Stimulated activated CD8-positive, alpha-beta memory T cell treated with anti-CD3 and anti-CD28 coated beads, Interleukin-4, amount 100 ng/mL, for 48 hours (primary cell): ENCODE data around the gene FAM174C.
"Not testable (repeated sequence)": the region's sequence is repeated elsewhere in the genome, so short reads cannot be mapped to it uniquely, and the experiment has no call there.

ENCODE experiments used
- DNase-seq: peaks from one replicate; pipeline ENCODE4 v3.0.0-alpha.2; 2020

The FAM174C gene

DNA sequence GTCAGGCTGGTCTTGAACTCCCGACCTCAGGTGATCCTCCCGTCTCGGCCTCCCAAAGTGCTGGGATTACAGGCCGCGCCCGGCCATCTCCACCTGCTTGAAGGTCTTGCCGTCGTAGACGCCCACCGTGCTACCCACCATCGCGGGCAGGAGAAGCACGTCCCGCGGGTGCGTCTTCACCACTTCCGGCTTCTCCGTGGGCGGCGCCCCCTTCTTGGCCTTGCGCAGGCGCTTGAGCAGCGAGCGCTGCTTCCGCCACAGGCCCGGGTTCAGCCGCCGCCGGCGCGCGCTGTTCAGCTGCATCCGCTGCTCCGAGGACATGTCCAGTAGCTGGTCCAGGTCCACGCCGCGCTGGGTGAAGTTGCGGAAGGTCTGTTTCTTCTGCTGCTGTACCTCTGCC is 32.0 kb downstream of the FAM174C start:
- no peak for DNase-seq

DNA sequence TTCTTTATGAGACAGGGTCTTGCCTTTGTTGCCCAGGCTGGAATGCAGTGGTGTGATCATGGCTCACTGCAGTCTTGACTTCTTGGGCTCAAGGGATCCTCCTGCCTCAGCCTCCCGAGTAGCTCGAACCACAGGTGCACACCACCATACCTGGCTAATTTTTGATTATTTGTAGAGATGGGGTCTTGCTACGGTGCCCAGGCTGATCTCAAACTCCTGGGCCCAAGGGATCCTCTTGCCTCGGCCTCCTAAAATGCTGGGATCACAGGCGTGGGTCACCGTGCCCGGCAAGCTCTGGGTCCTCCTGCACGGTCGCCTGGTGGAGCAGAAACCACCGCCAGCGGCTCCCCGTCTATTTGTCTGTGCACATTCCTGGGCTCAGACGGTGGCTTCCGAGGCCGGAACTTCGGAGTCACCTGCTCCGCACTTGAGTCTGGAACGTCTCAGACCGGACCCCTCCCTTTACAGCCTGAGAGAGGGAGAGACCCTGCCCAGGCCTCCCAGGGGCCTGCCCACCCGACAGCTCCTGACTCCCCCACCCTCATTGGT is 32.5 kb downstream of the FAM174C start:
- DNase-seq, result no peak

DNA sequence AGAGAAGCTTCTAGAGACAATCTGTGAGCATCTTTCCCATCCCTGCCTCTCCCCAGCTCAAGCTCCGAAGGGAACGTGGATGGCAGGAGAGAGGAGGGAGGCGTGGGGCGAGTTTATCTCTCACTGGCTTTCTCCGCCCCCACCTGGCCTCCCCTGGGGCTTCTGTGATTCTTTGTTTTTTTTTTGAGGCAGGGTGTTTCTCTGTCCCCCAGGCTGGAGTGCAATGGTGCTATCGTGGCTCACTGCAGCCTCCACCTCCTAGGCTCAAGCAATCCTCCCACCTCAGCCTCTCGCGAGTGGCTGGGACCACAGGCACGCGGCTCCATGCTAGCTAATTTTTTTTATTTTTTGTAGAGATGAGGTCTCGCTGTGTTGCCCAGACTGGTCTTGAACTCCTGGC is 33.4 kb downstream of the FAM174C start:
- DNase-seq, result no peak

DNA sequence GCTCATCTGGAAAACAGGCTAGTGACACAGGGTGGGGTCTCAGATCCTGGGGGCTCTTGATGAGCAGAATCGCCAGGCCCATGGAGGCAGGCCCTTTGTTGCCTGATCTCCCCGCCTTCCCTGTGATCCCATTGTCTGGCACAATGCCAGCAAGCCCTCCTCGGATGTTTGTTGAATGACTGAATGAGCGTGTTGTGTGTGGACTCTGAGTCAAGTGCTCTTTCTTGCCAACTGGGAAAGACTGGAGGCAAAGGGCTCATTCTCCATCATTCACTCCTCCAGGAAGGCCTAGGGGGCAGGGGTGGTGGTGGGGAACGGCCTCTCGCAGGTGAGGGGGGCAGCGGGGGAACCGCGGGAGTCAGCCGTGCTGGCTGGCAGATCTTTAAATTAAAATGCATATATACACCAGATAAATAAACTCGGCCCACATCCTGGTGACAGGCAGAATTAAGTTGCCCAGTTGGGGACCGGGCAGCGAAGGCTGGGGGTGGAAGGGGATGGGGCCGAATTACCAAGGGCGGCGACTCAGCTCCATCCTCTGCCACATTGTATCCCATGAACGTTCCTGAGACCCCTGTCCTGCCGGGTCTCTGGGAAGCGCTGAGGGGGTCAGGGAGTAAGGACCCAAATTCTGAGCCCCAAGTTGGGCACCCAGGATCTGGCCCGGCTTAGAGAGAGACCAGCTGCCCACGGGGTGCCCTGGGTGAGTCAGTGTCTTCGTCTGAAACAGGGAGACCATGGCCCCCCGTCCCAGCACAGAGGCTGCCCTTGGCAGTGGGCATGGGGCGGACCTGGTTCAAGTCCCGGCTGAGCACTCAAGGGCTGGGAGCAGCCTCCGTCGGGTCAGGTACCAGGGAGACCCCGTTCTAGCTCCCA is 34.9 kb downstream of the FAM174C start:
- DNase-seq, result no peak

DNA sequence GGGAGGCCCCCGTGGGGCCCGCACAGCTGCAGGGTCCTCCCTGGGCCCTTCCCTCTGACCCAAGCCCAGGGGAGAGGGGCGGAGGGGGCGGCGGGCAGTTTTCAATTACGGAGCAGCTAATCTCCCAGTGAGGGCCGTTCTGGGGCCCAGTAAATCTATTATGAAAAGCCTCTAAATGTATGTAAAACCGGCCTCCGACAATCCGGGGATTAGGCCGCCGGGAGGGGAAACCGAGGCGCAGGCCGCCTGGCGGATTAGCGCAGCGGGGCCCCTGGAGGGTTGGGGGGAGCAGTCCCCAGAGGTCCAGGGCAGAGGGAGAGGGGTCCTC is 35.5 kb downstream of the FAM174C start:
- no peak for DNase-seq

DNA sequence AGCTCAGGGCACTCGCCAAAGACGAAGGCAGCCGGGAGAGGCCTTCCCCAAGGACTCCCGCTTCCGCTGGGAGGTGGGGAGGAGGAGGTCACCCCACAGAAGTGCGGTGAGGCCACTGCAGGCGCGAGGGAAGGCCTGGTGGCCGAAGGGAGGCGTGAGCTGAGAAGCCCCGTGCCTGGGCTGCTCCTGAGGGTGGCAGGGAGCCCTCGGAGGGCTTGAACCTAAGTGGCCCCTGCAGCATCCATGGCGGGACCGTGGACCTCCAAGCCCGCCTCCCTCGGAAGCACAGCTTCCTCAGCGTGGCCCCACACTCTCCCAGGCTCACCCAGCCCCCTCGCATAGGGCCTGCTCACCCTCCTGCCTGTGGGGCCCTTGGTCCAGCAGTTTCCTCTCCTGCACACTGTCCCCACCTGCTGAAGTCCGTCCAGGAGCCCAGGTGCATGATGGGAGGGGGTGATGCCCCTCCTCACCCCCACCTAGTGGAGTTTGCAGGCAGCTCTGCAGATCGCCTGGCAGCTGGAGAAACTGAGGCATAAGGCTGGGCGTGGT is 36.3 kb downstream of the FAM174C start:
- no peak for DNase-seq

DNA sequence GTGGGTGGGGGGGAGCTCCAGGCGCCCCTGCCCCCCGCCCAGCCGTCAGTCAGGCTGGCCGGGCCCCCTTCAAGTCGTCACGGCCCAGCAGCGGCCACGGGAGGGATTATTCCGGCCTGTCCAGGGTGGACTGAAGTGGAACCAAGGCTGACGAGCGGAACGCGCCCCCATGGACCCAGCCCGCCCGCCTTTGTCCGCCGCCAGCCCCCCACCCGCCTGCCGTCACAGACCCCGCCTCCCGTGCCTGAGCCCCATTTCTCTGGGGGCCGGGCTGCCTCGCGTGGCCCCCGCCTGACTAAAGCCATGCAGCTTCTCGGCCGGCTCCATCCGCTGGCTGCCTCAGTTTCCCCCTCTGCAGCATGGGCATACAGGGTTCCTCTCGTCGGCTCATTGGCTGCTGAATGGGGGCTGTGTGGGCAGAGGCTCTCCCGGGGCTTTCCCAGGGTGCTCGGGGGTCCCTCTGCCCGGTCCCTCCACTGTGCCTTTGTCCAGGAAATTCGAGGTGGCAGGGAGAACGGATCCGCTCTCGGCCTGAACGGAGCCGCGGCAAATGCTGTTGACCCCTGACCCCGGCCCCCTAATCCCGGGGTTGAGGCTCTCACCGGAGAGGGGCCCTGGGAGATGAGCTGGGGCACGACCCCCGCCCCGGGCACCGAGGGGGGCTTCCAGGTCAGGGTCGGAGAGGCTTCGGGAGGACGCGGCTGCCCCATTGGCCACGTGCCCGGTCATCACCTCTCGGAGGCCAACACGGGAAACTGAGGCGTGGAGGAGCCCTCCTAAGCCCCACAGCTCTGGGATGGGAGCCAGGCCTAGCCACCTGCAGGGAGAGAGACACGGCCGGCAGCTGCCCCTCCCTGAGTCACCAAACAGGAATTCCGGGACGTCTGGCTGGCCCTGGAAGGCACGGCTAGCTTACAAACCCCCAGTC is 37.7 kb downstream of the FAM174C start:
- DNase-seq, result no peak

DNA sequence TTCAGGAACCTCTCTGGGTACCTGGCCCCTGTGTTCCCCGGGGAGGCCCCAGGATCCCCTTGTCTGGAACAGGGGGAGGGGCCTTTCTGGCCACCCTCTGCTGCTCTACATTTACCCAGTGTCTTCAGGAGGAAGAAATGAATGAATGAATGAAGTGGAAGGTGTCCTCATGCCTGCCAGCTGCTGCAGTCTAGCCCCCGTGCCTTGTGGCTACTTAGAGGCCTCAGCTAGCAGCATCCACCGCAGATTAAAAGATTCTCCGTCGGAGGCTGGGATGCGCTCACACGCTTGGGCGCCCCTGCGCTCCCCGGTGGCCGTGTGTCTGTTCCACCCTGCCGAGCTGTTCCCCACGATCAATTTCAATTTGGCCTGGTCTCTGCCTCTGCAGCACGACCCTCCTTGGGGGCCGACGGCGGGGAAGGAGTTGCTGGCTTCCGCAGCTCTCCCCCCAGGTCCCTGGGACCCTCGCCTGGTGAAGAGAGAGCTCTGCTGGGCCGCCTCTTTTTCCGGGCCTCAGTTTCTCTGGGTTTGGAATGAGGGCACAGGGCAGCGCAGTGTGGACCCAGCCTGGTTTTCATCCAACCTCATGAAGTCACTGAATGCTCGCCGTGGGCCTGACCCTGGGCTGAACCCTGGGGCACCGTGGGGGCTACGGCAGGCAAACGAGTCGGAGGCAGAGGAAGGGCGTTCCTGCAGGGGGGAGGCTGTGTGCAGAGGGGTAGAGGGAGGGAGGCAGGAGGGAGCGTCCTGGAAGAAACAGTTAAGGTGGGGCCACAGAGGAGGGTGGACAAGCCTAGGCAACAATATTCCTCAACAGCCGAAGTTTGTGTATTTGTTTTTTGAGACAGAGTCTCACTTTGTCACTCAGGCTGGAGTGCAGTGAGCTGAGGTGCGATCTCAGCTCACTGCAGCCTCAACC is 38.6 kb downstream of the FAM174C start:
- no peak for DNase-seq

DNA sequence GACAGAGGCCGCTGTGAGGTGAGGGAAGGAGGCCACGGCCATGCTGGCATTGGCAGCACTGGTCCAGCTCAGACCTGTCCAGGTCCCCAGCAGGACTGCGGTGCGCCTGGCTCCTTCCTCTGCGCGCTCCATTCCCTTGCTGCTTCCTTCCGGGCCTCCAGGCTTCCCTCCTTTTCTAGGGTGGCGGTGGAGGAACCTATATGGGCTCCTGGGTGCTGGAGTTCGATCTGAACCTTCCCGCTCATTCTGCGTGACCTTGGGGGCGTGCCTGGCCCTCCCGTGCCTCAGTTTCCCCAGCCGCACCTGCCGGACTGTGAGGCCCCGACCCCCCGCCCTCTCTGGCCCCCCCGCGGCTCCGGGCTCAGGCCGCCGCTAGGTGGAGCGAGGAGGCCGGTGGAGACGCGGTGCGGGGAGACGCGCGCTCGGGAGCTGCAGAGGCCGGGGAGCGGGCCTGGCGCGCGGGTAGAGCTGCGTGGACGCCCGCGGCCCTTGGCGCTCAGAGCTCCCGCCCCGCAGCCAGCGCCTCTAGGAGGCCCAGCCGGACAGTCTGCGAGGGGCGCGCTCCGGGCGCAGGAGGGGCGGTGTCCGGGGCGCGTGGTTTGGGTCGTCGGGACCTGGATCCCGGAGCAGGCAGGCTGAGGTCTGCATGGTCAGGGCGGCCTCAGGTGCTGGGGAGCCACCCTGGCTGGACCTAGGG is 40.3 kb downstream of the FAM174C start:
- peak; percentile 60 for DNase-seq

DNA sequence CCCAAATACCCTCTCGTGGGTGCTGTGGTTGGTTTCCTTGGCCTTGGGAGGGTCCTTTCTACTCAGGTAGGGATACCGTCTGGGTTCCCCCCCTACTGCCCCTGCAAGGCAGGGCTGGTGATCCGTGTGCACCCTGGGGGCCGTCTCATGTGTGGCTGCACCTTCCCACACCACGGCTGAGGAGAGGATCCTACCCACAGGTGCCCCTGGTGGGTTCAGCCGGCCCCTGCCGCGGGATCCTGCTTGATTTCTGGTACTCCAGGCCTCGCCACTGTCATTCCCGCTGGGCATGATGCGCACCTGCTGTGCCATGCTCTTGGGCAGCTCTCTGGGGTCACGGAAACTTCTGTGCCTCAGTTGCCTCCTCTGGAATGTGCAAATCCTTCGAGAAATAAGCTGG is 41.1 kb downstream of the FAM174C start:
- no peak for DNase-seq

DNA sequence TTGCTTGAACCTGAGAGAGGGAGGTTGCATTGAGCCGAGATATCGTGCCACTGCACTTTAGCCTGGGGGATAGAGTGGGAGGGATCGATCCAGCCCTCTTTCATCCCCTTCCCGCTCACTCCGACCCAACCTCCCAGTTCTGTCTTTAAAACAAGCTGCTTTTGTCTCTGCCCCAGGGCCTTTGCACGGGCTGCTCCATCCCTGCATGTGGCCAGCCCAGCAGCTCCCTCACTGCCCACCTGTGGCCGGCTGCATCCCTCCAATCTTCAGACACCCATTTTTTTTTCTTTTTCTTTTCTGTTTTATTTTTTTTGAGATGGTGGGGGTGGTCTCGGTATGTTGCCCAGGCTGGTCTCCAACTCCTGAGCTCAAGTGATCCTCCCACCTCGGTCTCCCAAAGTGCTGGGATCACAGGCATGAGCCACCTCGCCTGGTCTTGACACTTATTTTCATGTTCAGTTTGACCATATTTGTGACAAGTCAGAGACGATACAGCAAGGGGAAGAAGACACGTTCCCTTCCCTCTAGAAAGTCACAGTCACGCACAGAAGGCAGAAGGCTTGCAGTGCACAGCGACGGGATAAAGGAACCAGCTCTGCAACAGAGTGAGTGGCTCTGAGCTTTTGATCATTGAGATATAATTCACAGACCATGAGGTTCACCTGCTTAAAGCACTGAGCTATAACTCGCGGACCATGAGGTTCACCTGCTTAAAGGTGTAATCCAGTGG is 42.1 kb downstream of the FAM174C start:
- DNase-seq, result no peak

DNA sequence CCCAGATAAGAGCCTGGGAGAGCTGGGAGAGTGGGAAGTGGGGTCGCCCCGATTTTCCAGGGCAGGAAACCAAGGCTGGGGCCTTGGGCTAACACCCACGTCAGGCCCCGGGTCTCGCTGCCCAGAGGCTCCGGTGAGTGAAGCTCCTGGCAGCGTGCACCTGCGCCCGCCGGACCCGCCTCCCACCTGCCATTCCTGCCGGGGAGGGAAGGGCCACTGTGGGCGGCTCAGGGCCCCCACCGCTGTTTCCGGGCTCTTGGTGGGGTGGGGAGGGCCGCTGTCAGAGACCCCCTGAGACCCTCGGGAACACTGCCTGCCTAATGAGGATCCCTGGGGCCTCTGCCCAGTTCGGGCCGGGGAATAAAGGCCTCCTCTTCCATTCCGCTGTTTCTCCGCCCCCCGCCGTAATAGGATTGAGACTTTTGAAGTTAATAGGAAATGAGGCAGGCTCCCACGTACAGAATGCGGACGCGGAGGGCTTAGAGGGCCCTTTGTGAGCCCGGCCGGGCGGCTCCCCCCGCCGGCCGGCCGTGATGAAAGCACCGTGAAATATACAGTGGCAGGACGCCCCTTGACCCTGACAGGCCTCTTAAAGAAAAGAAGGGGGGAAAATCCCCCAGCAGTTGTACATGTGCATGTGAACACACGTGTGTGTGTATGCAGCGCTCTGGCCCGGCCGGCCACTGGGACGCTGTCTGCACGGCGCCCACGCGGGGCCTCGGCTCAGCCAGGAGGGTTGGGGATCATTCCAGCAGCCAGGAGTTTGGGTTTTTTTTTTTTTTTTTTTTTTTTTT is 43.5 kb downstream of the FAM174C start:
- DNase-seq, result no peak

DNA sequence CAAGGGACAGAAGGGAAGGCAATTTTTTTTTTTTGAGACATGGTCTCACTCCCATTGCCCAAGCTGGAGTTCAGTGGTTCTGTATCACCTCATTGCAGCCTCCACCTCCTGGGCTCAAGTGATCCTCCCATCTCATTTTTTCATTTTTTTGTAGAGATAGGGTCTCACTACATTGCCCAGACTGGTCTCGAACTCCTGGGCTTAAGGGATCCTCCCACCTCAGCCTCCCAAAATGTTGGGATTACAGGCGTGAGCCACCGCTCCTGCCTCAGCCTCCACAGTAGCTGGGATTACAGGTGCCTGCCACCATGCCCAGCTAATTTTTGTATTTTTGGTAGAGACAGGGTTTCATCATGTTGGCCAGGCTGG is 44.9 kb downstream of the FAM174C start:
- DNase-seq, result not testable (repeated sequence)

DNA sequence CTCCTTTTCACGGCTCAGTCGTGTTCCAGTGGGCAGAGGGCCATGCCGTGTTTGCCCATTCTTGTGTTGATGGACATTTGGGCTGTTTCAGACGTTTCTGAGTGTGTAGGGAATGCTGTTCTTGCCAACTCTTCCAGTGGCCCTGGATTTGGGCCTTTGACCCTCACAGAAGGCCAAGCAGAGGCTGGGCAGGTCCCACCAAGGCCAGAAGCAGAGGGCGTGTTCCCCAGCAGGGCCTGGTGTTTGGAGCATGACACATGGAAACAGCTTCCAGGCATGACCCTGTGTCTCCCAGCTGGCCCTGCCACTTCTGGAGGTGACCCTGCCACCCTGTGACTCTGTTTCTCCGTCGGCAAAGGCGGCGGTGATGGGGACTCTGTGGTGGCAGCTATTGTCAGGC is 46.2 kb downstream of the FAM174C start:
- no peak for DNase-seq

DNA sequence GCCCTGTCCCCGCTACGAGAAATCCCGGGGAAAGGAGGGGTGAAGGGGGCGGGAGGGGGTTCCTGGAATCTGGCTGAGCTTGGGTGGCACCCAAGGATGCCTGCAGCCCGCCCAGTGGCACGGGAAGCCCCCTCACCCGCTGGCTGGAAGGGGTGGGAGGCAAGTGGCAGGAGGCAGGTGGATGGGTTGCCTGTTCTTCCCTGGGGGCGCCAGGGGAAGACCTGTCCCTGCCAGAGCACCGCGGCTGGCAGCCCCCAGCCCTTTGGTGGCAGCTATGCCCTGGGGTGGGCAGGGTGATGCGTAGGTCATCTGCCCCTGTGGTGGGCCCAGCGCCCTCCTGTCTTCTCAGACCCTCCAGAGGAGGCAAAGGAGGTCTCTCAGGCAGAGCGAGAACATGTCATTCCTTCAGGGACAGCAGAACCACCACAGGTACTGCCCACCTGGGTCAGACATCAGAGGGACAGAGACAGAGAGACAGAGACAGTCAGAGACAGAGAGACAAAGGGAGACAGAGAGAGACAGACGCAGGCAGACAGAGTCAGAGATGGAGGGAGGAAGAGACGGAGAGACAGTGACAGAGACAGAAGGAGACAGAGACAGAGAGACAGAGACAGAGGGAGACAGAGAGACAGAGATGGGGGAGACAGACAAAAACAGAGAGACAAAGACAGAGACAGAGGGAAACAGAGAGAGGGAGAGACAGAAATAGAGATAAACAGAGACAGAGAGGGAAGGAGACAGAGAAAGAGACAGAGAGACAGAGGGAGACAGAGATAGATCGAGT is 47.1 kb downstream of the FAM174C start:
- DNase-seq, result no peak

DNA sequence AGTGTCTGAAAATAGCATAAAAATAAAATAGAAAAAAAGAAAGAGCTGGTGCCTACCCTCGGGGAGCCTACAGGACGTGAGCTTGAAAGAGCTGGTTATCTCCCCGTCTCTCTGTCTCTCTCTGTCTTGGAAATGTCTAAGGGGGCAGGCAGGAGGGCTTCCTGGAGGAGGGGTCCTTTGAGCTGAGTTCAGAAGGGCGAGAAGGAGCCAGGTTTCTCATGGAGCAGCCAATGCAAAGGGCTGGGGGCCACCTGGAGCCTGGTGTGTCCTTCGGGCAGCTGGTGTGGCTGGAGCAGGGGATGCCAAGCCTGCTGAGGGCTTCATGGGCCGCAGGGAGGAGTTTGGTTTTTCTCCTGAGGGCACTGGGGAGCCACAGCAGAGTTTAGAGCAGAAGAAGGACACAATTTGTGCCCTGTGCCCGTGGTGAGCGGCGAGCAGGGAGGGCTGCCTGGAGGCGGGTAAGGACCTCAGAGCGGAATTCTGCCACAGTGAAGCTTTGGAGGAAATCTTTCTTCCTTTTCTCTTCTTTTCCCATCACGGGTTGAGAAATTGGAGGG is 49.0 kb downstream of the FAM174C start:
- no peak for DNase-seq

DNA sequence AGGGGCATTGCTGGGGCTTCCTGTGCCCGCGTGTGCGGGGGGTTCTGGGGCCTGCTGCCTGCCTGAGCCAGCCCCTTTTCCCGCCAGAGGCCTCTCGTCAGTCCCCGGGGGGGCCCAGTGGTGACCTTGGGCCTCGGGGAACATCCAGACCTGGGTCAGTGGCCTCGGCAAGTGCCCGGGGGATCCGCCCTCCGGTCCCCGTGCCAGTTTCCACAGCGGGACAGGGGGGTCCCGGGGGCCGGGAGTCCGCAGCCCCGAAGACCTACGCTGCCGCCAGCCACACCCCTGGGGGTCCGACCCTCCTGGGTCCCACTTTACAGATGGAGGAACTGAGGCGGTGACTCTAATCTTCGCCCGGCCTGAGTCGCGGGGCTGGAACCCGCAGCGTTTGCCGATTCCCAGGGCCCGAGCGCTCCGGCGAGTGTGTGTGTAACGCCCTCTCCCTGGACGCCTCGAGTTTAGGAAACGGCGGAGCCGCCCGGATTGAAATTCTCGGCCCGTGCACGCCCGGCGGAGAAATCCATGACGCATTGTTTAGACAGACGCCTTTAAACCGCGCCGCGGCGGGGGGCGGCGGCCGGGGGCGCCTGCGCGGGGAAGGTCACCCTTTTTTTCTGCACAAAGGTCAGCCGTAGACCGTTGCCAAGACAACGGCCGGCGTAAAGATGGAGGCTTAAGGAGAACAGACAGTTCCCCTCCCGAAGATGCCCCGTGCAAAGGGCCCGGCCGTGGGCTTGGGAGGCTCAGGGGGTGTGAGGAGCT is 49.7 kb downstream of the FAM174C start:
- DNase-seq, result peak; percentile 55
